Effector memory CD4-positive, alpha-beta T cell (primary cell): ENCODE measurements around the gene TMPRSS9.

Experiments used
- DNase-seq, 3 donors: peaks; one replicate each; pipeline ENCODE4 v3.0.0-alpha.2; 2020
- H3K27ac ChIP-seq: 2 replicates; pipeline ENCODE4 v1.7.0; 2013; ENCODE audit warnings: mild to moderate bottlenecking, low read length, moderate library complexity; ENCODE audit not compliant: insufficient read depth, poor library complexity, severe bottlenecking
- H3K27me3 ChIP-seq: replicated peaks from 2 replicates; pipeline ENCODE4 v1.7.0; 2013; ENCODE audit warnings: mild to moderate bottlenecking, low read length; ENCODE audit not compliant: insufficient read depth, control insufficient read depth, poor library complexity, severe bottlenecking
- H3K36me3 ChIP-seq: 2 replicates; pipeline ENCODE4 v1.7.0; 2013; ENCODE audit warnings: mild to moderate bottlenecking, low read length, moderate library complexity; ENCODE audit not compliant: control insufficient read depth, insufficient read depth
- H3K4me1 ChIP-seq: 2 replicates; pipeline ENCODE4 v1.7.0; 2013; ENCODE audit warnings: low read length, mild to moderate bottlenecking; ENCODE audit not compliant: control insufficient read depth, insufficient read depth, poor library complexity, severe bottlenecking
- H3K4me3 ChIP-seq: 2 replicates; pipeline ENCODE4 v1.7.0; 2013; ENCODE audit warnings: low read length, low read depth, mild to moderate bottlenecking; ENCODE audit not compliant: insufficient read depth, poor library complexity, severe bottlenecking
- H3K9me3 ChIP-seq: 2 replicates; pipeline ENCODE4 v1.7.0; 2013; ENCODE audit warnings: mild to moderate bottlenecking, low read length, moderate library complexity; ENCODE audit not compliant: control insufficient read depth

TMPRSS9 gene

DNA sequence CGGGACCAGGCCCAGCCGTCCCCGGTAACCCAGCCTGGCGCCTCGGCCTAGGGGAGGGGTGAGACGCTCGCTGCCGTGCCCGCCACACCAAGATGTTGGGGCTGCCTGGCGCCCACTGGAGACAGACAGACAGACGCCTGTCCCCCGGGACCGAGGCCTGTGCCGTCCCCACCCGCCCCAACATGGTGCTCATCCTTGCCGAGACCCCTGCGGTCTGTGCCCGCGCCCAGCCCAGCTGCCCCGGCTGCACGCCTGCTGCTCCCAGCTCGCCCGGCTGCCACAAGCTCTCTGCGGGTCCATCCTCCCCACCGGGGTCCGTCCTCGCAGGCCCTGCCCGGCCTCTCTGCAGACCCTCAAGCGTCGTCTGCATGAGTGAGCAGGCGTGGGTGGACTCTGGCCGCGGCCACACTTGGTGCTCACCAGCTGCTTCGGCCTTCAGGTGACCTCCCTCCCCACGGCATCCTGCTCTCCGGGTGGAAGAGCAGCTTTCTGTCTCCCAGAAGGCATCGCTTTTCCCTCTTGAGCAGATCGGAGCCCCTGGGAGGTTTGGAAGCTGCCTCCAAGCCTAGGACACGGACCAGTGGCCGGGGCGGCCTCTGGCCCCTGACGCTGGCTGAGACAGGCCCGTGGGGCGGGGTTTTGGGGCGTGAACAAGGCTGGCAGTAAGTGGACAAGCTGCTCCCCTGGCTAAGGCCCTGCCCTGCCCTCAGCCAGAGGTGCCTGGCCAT, 6.7 kb upstream of the TMPRSS9 start:
- no peaks in the 10 kb centered on the region for H3K27me3 ChIP-seq
- no peaks in the 10 kb centered on the region for H3K4me1 ChIP-seq
- DNase-seq = no peak
- H3K4me3 ChIP-seq = no peak overlapping the region
- H3K9me3 ChIP-seq = no peaks in the 10 kb centered on the region
- H3K27ac ChIP-seq = no peak overlapping the region
- peaks cover 8% of the 10 kb centered on the region for H3K36me3 ChIP-seq

DNA sequence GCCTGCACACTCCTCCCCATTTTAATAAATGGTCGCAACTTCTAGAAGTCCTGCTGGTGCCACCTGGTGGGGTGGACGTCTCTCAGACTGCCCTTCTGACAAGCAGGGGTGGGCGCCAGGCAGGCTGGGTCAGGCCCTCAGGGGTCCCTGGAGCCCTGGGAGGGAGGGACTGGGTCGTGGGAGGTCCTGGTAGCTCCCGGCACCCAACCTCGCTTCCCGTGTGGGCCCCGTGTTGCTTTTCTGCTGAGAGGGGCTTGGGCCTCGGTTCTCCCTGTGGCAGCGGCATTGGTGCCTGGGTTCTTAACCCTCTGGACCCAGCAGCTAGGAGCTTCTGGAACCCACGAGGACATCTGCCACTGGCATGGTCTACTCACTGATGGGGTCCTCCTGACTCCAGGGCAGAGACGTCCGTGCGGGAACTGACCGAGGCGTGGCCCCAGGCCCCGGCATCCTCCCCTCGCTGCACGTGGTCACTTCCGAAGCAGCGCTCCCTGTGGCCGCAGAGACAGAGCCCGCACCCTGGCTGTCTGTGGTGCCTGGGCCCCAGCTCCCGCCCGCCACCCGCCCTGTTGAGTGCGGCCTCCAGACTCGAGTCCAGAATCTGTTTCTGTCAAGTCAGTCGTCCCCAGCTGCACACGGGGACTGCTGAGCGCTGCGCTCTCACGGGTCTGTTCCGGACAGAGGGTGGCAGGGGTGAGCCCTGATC, 6.0 kb upstream of the TMPRSS9 start:
- Histone ChIP-seq H3K27me3 (no peaks in the 10 kb centered on the region), H3K4me1 (no peaks in the 10 kb centered on the region), H3K9me3 (no peaks in the 10 kb centered on the region), H3K27ac (no peak overlapping the region), H3K36me3 (peaks cover 8% of the 10 kb centered on the region), H3K4me3 (no peak overlapping the region)
- DNase-seq = no peak

DNA sequence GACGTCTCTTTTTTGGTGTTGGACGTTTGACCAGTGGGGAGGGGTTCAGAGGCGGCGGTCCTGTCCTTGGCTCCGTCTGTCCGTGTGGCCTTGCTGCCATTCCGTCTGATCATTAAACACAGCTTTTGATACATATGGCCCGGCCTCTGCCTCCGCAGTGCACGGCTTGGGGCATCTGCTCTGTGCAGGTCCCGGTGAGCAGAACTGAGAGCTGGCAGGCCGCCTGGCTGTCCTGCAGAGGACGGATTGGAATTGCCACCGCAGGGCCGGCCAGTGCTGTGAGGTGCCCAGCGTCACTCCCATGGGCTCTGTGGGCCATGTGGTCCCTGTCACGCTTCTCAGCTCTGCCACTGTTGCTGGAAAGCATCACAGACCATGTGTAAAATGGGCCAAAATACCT, 5.4 kb upstream of the TMPRSS9 start:
- no peaks in the 10 kb centered on the region for H3K9me3 ChIP-seq
- no peak overlapping the region for H3K4me3 ChIP-seq
- no peaks in the 10 kb centered on the region for H3K27me3 ChIP-seq
- H3K36me3 ChIP-seq = peaks cover 8% of the 10 kb centered on the region
- no peaks in the 10 kb centered on the region for H3K4me1 ChIP-seq
- DNase-seq = no peak
- no peak overlapping the region for H3K27ac ChIP-seq

DNA sequence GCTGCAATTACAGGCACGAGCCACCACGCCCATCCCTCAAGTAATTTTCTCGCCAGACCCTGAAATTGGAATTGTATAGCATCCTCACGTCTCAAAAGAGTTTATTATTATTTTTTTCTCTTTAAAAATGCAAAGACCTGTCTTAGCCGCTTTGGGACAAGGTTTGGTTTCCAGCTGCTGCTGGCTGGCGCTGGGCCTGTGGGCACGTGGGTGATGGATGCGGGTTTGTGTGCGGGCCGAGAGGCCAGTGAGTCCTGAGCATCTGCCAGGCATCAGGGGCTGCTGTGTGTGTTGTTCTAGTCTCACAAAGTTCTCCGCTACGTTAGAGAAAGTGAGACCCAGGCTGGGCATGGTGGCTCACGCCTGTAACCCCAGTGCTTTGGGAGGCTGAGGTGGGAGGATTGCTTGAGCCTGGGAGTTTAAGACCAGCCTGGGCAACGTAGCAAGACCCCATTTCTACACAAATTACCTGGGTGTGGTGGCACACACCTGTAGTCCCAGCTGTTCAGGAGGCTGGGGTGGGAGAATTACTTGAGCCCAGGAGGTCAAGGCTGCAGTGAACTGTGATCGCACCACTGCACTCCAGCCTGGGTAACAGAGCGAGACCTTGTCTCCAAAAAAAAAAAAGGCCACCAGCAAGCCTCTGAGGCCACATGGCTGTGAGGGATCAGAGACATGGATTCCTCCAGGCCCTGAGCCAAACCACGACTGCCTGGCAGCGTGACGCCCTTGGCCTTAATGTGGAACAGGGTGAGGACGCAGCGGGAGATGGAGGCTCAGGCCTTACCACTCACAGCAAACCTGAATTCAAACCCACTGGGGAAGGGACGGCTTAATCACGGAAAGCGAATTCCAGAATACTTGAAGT, 4.7 kb upstream of the TMPRSS9 start:
- peaks cover 8% of the 10 kb centered on the region for H3K36me3 ChIP-seq
- no peaks in the 10 kb centered on the region for H3K4me1 ChIP-seq
- no peak overlapping the region for H3K4me3 ChIP-seq
- no peak for DNase-seq
- no peaks in the 10 kb centered on the region for H3K27me3 ChIP-seq
- H3K9me3 ChIP-seq = no peaks in the 10 kb centered on the region
- no peak overlapping the region for H3K27ac ChIP-seq

DNA sequence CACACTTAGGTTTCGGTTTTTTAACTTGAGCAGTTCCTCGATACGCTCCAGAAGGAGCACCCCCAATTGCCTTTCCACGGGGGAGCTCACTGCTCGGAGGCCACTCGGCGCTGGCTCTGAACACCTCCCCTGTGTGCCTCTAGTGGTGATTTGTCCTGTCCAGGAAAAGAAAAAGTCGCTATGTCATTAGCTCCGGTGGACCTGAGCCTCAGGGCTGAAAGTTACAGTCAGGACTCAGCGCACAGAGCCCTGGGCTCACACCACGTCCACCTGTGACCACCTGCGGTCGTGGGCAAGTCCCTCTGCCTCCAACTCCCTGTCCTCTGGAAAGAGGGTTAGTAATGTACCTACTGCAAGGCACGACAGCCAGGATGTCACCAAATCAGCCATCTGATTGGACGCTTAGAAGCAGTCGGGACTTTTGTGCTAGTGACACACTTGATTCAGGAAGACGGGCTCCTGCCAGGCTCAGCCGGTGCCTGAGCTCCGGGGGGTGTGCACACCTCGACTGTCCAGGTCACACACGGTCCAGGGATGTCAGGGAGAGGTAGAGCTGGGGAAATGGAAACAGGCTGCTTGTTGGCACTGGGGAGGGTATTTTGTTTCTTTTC, 3.9 kb upstream of the TMPRSS9 start:
- no peak for DNase-seq
- no peaks in the 10 kb centered on the region for H3K4me1 ChIP-seq
- peaks cover 8% of the 10 kb centered on the region for H3K36me3 ChIP-seq
- H3K9me3 ChIP-seq = no peaks in the 10 kb centered on the region
- H3K27me3 ChIP-seq = no peaks in the 10 kb centered on the region
- no peak overlapping the region for H3K27ac ChIP-seq
- no peak overlapping the region for H3K4me3 ChIP-seq

DNA sequence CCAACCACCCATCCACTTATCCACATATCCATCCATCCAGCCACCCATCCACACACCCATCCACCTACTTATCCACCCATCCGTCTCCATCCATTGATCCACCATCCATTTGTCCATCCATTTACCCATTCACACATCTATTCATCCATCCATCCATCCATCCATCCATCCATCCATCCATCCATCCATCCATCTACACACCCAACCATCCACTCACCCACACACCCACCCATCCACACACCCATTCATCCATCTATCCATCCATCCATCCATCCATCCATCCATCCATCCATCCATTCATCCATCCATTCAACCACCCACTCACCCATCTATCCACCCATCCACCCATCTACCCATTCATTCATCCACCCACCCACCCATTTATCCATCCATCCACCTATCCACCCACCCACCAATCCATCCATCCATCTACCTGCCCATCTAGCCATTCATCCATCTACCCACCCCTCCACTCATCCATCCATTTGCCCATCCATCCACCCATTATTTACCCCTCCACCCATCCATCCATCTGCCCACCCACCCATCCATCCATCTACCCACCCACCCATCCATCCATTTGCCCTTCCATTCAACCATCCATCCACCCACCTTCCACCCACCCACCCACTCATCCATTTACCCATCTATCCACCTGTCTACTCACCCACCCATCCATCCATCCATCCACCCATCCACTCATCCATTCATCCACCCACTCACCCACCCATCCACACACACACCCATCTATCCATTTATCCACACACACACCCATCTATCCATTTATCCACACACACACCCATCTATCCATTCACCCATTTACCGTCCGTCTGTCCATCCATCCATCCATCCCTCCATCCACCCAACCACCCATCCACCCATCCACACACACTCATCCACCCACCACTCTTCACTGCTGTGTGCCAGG, 2.5 kb upstream of the TMPRSS9 start:
- H3K4me1 ChIP-seq = no peaks in the 10 kb centered on the region
- H3K9me3 ChIP-seq = no peaks in the 10 kb centered on the region
- H3K27ac ChIP-seq = no peak overlapping the region
- H3K27me3 ChIP-seq = no peaks in the 10 kb centered on the region
- no peak overlapping the region for H3K4me3 ChIP-seq
- peaks cover 8% of the 10 kb centered on the region for H3K36me3 ChIP-seq
- no peak for DNase-seq

DNA sequence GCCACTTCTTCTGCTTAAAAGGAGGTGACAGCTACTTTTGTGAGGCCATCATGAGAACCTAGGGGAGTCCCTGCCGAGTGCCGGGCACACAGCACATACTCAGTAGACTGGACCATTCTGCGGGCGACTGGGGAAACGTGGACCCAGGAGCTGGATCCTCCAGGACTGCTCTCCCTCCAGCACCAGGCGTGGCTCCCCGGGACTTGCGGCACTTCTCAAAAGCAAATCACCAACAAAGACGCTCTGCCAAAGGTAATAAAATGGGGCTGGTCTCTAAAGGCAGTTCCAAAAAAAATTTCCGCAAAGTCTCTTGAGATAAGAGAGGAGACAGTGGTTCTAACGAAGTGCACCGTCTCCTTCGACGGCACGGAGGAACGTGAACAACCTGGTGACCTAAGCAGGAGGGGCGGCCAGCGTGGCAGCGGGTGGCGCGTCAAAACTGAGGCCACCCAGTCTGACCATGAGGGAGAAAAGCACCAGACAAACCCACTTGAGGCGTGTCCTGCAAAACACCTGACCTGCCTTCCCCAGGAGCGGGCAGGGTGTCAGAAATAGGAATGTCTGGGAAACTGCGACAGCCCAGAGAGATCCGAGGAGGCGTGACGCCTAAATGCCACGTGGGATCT, 1.4 kb upstream of the TMPRSS9 start:
- no peak for DNase-seq
- no peaks in the 10 kb centered on the region for H3K4me1 ChIP-seq
- H3K27me3 ChIP-seq = no peaks in the 10 kb centered on the region
- peaks cover 1% of the 10 kb centered on the region for H3K36me3 ChIP-seq
- no peaks in the 10 kb centered on the region for H3K9me3 ChIP-seq
- H3K27ac ChIP-seq = no peak overlapping the region
- no peak overlapping the region for H3K4me3 ChIP-seq

DNA sequence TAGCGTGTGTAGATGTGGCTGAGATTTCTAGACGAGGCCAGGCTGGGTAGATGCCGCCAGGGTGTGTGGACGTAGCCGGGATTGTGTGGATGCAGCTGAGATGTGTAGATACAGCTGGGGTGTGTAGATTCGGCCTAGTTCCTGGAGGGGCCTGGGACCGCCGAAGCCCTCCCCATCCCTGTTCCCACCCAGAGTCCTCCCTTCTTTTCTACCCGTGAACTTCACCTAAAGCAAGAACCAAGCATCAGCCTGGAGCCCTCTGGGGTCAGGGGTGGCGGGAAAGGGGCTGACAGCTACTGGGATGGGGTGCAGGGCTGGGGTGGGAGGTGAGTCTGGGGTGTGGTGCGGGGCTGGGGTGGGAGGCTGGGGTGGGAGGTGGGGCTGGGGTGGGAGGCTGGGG, 768 bp downstream of the TMPRSS9 start:
- no peak for DNase-seq
- Histone ChIP-seq H3K4me1 (no peaks in the 10 kb centered on the region), H3K9me3 (no peaks in the 10 kb centered on the region), H3K27ac (no peak overlapping the region), H3K27me3 (no peaks in the 10 kb centered on the region), H3K36me3 (no peaks in the 10 kb centered on the region), H3K4me3 (no peak overlapping the region)
